DND-41 (cell line): ENCODE measurements around the gene ZNF213.
"Not testable (repeated sequence)": the region's sequence is repeated elsewhere in the genome, so short reads cannot be mapped to it uniquely, and the experiment has no call there.

ENCODE experiments used
- ATAC-seq: fragments of 200-7000 bp; cut with Tn5 transposase; 3 replicates; pipeline ENCODE4 v1.9.1; 2021; ENCODE audit warnings: low read depth; ENCODE audit not compliant: insufficient read depth
- DNase-seq: peaks from one replicate; pipeline ENCODE4 v3.0.0-alpha.2; 2020
- H2AFZ ChIP-seq: 2 replicates; pipeline ENCODE4 v1.6.0; 2012; ENCODE audit warnings: low read depth, low read length
- H3K27ac ChIP-seq: 2 replicates; pipeline ENCODE4 v1.5.1; 2012; ENCODE audit warnings: low read length, inconsistent platforms
- H3K27me3 ChIP-seq: fragments of 200-600 bp; sonication (generic); 2 replicates; pipeline ENCODE4 v1.6.0; 2012; ENCODE audit warnings: low read length, mild to moderate bottlenecking, inconsistent platforms; ENCODE audit not compliant: insufficient read depth, poor library complexity
- H3K36me3 ChIP-seq: 2 replicates; pipeline ENCODE4 v1.5.1; 2012; ENCODE audit warnings: low read length, inconsistent platforms; ENCODE audit not compliant: insufficient read depth
- H3K4me1 ChIP-seq: 2 replicates; pipeline ENCODE4 v1.5.1; 2012; ENCODE audit warnings: mild to moderate bottlenecking, low read length; ENCODE audit not compliant: insufficient read depth
- H3K4me2 ChIP-seq: 2 replicates; pipeline ENCODE4 v1.6.0; 2012; ENCODE audit warnings: mild to moderate bottlenecking, moderate library complexity, low read length, inconsistent platforms; ENCODE audit not compliant: insufficient read depth
- H3K4me3 ChIP-seq, 2 experiments: fragments of 200-600 bp in 1 of 2; shearing (Covaris generic) in 1 of 2; 2 replicates each; pipeline ENCODE4 v1.5.1; 2012 to 2016; ENCODE audit warnings: inconsistent platforms in 2 of 2, low read length in 2 of 2, mild to moderate bottlenecking in 2 of 2, low read depth in 1 of 2, moderate library complexity in 1 of 2
- H3K79me2 ChIP-seq: 2 replicates; pipeline ENCODE4 v1.6.0; 2012; ENCODE audit warnings: low read length, inconsistent platforms; ENCODE audit not compliant: insufficient read depth
- H3K9ac ChIP-seq: 2 replicates; pipeline ENCODE4 v1.6.0; 2012; ENCODE audit warnings: low read depth, mild to moderate bottlenecking, inconsistent platforms, low read length, moderate library complexity
- H3K9me3 ChIP-seq: 2 replicates; pipeline ENCODE4 v1.5.1; 2012; ENCODE audit warnings: low read length, moderate library complexity, mild to moderate bottlenecking, inconsistent platforms; ENCODE audit not compliant: insufficient read depth, severe bottlenecking
- H4K20me1 ChIP-seq: 2 replicates; pipeline ENCODE4 v1.6.0; 2012; ENCODE audit warnings: low read length; ENCODE audit not compliant: insufficient read depth
- EZH2 ChIP-seq: IDR thresholded peaks from 3 replicates; pipeline ENCODE4 v1.6.1; 2012; ENCODE audit warnings: borderline replicate concordance, low read depth, mild to moderate bottlenecking, moderate library complexity, low read length, inconsistent platforms; ENCODE audit not compliant: severe bottlenecking
- TF ChIP-seq, protein P1 (sequence below): IDR thresholded peaks from 2 replicates; pipeline ENCODE4 v1.5.1; 2012; ENCODE audit warnings: borderline replicate concordance, low read length, moderate library complexity, mild to moderate bottlenecking; ENCODE audit not compliant: poor library complexity, severe bottlenecking; ENCODE audit errors: extremely low read depth

The ZNF213 gene

DNA sequence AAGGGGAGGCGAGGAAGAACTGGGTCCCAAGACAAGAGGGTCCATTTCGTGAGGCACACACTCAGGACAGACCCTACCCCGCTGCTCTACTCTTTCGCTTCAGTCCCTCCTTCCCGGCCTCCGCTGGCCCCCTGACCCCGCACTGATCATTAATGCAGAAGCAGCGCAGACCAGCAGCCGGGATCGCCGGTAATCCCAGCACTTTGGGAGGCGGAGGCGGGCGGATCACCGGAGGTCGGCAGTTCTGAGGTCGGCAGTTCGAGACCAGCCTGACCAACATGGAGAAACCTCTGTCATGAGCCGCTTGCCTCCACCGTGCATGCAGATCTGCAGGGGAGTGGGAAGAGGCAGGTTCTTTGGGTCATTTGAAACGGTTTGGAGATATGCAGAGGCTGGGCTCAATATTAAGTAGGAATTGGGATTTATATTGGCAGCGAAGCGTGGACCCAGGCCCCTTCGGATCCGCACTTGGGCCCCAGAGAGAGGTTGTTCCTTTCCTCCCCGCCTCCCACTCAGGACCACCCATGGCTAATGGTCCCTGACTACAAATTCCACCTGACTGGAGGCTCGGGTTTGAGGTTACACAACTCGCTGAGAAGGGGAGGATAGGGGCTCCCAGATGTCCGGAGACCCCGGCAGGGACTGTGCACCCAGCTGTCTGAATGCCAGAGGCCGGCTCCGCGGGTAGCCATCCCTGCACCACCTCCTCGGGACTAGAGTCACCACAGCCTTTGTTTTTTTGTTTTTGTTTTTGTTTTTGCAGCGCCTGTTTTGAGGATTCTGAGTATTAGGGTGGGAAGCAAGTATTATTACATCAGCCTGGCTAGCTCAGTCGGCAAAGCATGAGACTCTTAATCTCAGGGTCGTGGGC lies 29.5 kb downstream of the ZNF213 start:
- H3K4me2 ChIP-seq = no peak overlapping the region
- no peaks in the 10 kb centered on the region; the same call in 1 of the 2 replicates for H4K20me1 ChIP-seq
- no peaks in the 10 kb centered on the region for H3K79me2 ChIP-seq
- DNase-seq = no peak
- H3K4me3 ChIP-seq = no peak overlapping the region
- ATAC-seq = no peak
- no peaks in the 10 kb centered on the region for H3K36me3 ChIP-seq
- no peaks in the 10 kb centered on the region for H3K27me3 ChIP-seq
- peaks cover 22% of the 10 kb centered on the region for H3K4me1 ChIP-seq
- H3K9me3 ChIP-seq = no peaks in the 10 kb centered on the region
- no peak overlapping the region for H3K9ac ChIP-seq
- H2AFZ ChIP-seq = no peak overlapping the region
- TF ChIP-seq EZH2 = no peak
- TF ChIP-seq, protein P1, sequence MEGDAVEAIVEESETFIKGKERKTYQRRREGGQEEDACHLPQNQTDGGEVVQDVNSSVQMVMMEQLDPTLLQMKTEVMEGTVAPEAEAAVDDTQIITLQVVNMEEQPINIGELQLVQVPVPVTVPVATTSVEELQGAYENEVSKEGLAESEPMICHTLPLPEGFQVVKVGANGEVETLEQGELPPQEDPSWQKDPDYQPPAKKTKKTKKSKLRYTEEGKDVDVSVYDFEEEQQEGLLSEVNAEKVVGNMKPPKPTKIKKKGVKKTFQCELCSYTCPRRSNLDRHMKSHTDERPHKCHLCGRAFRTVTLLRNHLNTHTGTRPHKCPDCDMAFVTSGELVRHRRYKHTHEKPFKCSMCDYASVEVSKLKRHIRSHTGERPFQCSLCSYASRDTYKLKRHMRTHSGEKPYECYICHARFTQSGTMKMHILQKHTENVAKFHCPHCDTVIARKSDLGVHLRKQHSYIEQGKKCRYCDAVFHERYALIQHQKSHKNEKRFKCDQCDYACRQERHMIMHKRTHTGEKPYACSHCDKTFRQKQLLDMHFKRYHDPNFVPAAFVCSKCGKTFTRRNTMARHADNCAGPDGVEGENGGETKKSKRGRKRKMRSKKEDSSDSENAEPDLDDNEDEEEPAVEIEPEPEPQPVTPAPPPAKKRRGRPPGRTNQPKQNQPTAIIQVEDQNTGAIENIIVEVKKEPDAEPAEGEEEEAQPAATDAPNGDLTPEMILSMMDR = no peak
- no peak overlapping the region for H3K27ac ChIP-seq

GRCh38 chr16:3165111-3165822 lies 30.4 kb downstream of the ZNF213 start:
- Histone ChIP-seq H3K4me2 (peak overlapping the region; percentile 73), H3K27ac (peak overlapping the region; percentile 66), H3K9ac (peak overlapping the region; percentile 49), H3K27me3 (no peaks in the 10 kb centered on the region), H3K4me1 (peaks cover 13% of the 10 kb centered on the region), H4K20me1 (no peaks in the 10 kb centered on the region), H3K79me2 (no peaks in the 10 kb centered on the region), H3K4me3 (peak overlapping the region in 1 of 2 experiments; percentile 51; a peak in 2 of 4 replicates), H2AFZ (peak overlapping the region; percentile 87), H3K9me3 (no peaks in the 10 kb centered on the region), H3K36me3 (no peaks in the 10 kb centered on the region)
- ATAC-seq (no peak; the same call in 2 of the 3 replicates), DNase-seq (no peak)
- TF ChIP-seq, protein P1 = no peak
- no peak for TF ChIP-seq EZH2

DNA sequence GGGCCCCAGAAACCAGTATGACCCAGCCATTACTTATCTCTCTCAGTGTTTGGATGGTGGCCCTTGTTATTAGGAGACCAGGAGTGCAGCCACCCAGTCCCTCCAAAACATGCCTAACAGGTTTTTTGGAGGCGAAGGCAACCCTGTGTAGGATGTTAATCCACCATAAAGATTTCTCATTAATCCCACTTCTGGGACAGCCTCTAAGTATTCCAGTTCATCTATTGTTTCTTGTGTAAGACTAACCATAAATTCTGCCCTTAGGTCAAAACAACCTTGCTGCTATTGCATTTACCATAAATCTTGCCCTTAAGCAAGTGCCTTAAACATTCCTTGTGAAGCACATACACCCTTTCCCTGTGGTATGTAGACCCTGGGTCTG lies 31.7 kb downstream of the ZNF213 start:
- DNase-seq (no peak), ATAC-seq (no peak)
- Histone ChIP-seq H3K4me3 (no peak overlapping the region), H3K27ac (no peak overlapping the region), H3K79me2 (no peaks in the 10 kb centered on the region), H3K4me1 (peaks cover 12% of the 10 kb centered on the region), H3K27me3 (no peaks in the 10 kb centered on the region), H4K20me1 (no peaks in the 10 kb centered on the region), H2AFZ (no peak overlapping the region), H3K4me2 (no peak overlapping the region), H3K9ac (no peak overlapping the region), H3K9me3 (no peaks in the 10 kb centered on the region), H3K36me3 (no peaks in the 10 kb centered on the region)
- no peak for TF ChIP-seq EZH2
- TF ChIP-seq, protein P1 = no peak

- not testable (repeated sequence) for H3K27ac ChIP-seq, H3K9me3 ChIP-seq, H3K4me3 ChIP-seq, H3K9ac ChIP-seq, H3K36me3 ChIP-seq, H3K79me2 ChIP-seq, H2AFZ ChIP-seq, H4K20me1 ChIP-seq, DNase-seq, ATAC-seq, H3K4me2 ChIP-seq, H3K27me3 ChIP-seq
- peaks cover 16% of the 10 kb centered on the region for H3K4me1 ChIP-seq
Observed at GRCh38 chr16:3168729-3169128, 33.9 kb downstream of the ZNF213 start.
